H9 (cell line): Measurements from ENCODE around the gene KRT36. TPM values are rescaled to one million over a fixed set of nuclear protein-coding genes. Genes with fewer than 3 reads are reported as not detected.
A peak's percentile ranks its signal among the peaks of the same experiment; 100 is the strongest.

Experiments used
- DNase-seq: peaks from one replicate; pipeline ENCODE4 v3.0.0-alpha.2; 2017
- H2AFZ ChIP-seq: one replicate; pipeline ENCODE4 v1.6.1; 2013; ENCODE audit warnings: mild to moderate bottlenecking, low read length, control low read depth, moderate library complexity
- H2AK5ac ChIP-seq: 2 replicates; pipeline ENCODE4 v1.6.1; 2013; ENCODE audit warnings: low read length, control low read depth, mixed read lengths; ENCODE audit not compliant: insufficient read length
- H2BK120ac ChIP-seq: one replicate; pipeline ENCODE4 v1.6.1; 2013; ENCODE audit warnings: low read depth, mild to moderate bottlenecking, low read length, control low read depth, inconsistent platforms; ENCODE audit not compliant: poor library complexity, severe bottlenecking
- H2BK12ac ChIP-seq: 2 replicates; pipeline ENCODE4 v1.6.1; 2013; ENCODE audit warnings: low read length, control low read depth, mixed read lengths, low read depth; ENCODE audit not compliant: insufficient read length
- H2BK15ac ChIP-seq: 2 replicates; pipeline ENCODE4 v1.6.1; 2013; ENCODE audit warnings: low read depth, low read length, control low read depth
- H2BK20ac ChIP-seq: one replicate; pipeline ENCODE4 v1.6.1; 2013; ENCODE audit warnings: low read depth, mild to moderate bottlenecking, low read length, control low read depth, inconsistent platforms; ENCODE audit not compliant: poor library complexity, severe bottlenecking
- H2BK5ac ChIP-seq: 2 replicates; pipeline ENCODE4 v1.6.1; 2013; ENCODE audit warnings: low read length, control low read depth, mixed read lengths; ENCODE audit not compliant: insufficient read length
- H3K14ac ChIP-seq: 2 replicates; pipeline ENCODE4 v1.6.1; 2013; ENCODE audit warnings: low read length, control low read depth; ENCODE audit not compliant: insufficient read depth
- H3K18ac ChIP-seq: 2 replicates; pipeline ENCODE4 v1.6.1; 2013; ENCODE audit warnings: low read depth, mild to moderate bottlenecking, mixed read lengths, low read length, control low read depth; ENCODE audit not compliant: insufficient read length
- H3K23ac ChIP-seq: 2 replicates; pipeline ENCODE4 v1.6.1; 2013; ENCODE audit warnings: low read length, control low read depth, mixed read lengths, low read depth; ENCODE audit not compliant: insufficient read length
- H3K23me2 ChIP-seq: 2 replicates; pipeline ENCODE4 v1.6.1; 2013; ENCODE audit warnings: low read depth, mild to moderate bottlenecking, mixed read lengths, low read length, control low read depth; ENCODE audit not compliant: insufficient read length, poor library complexity, severe bottlenecking
- H3K27ac ChIP-seq: 2 replicates; pipeline ENCODE4 v1.5.1; 2013; ENCODE audit warnings: low read length, control low read depth, mixed read lengths, low read depth; ENCODE audit not compliant: insufficient read length
- H3K27me3 ChIP-seq: 2 replicates; pipeline ENCODE4 v1.6.1; 2013; ENCODE audit warnings: low read length, control low read depth, inconsistent platforms; ENCODE audit not compliant: insufficient read depth
- H3K4ac ChIP-seq: 2 replicates; pipeline ENCODE4 v1.6.1; 2013; ENCODE audit warnings: low read depth, mild to moderate bottlenecking, control low read depth, inconsistent platforms, low read length, moderate library complexity
- H3K4me1 ChIP-seq: 2 replicates; pipeline ENCODE4 v1.6.1; 2013; ENCODE audit warnings: low read length, control low read depth, inconsistent platforms; ENCODE audit not compliant: insufficient read depth
- H3K4me2 ChIP-seq: 2 replicates; pipeline ENCODE4 v1.6.1; 2013; ENCODE audit warnings: low read length, control low read depth, mixed read lengths; ENCODE audit not compliant: insufficient read length, insufficient read depth
- H3K56ac ChIP-seq: 2 replicates; pipeline ENCODE4 v1.6.1; 2013; ENCODE audit warnings: low read depth, mild to moderate bottlenecking, mixed read lengths, low read length, control low read depth; ENCODE audit not compliant: insufficient read length
- H3K79me1 ChIP-seq: 2 replicates; pipeline ENCODE4 v1.6.1; 2013; ENCODE audit warnings: low read depth, mild to moderate bottlenecking, moderate library complexity, low read length, control low read depth, inconsistent platforms; ENCODE audit not compliant: insufficient read depth, poor library complexity, severe bottlenecking
- H3K79me2 ChIP-seq: 2 replicates; pipeline ENCODE4 v1.6.1; 2013; ENCODE audit warnings: low read length, control low read depth, inconsistent platforms; ENCODE audit not compliant: insufficient read depth
- H3K9ac ChIP-seq: 2 replicates; pipeline ENCODE4 v1.6.1; 2013; ENCODE audit warnings: low read length, control low read depth, mixed read lengths; ENCODE audit not compliant: insufficient read length; ENCODE audit errors: extremely low read depth
- H3K9me3 ChIP-seq: one replicate; pipeline ENCODE4 v1.6.1; 2013; ENCODE audit warnings: low read depth, low read length, inconsistent platforms; ENCODE audit not compliant: control insufficient read depth
- H3T11ph ChIP-seq: one replicate; pipeline ENCODE4 v1.6.1; 2013; ENCODE audit warnings: mild to moderate bottlenecking, low read length, control low read depth, inconsistent platforms
- H4K20me1 ChIP-seq: one replicate; pipeline ENCODE4 v1.6.1; 2013; ENCODE audit not compliant: control insufficient read depth, insufficient read length, insufficient read depth
- H4K5ac ChIP-seq: 2 replicates; pipeline ENCODE4 v1.6.1; 2013; ENCODE audit warnings: low read depth, mild to moderate bottlenecking, mixed read lengths, low read length, control low read depth; ENCODE audit not compliant: insufficient read length
- H4K8ac ChIP-seq: replicated peaks from 2 replicates; pipeline ENCODE4 v1.6.1; 2013; ENCODE audit warnings: low read length, control low read depth, mixed read lengths, low read depth; ENCODE audit not compliant: insufficient read length
- H4K91ac ChIP-seq: 2 replicates; pipeline ENCODE4 v1.6.1; 2013; ENCODE audit warnings: low read depth, mild to moderate bottlenecking, moderate library complexity, mixed read lengths, low read length, control low read depth; ENCODE audit not compliant: insufficient read length
- H3K27ac Mint-ChIP-seq, 3 experiments: 2 replicates in 2 of 3; 3 replicates in 1 of 3; pipeline ENCODE4 v1.8.0; 2020 to 2021; ENCODE audit warnings: mixed read lengths in 3 of 3, mild to moderate bottlenecking in 1 of 3, moderate library complexity in 1 of 3
- H3K27me3 Mint-ChIP-seq: 2 replicates; pipeline ENCODE4 v1.8.0; 2021; ENCODE audit warnings: low read depth, mild to moderate bottlenecking, moderate library complexity, mixed read lengths
- H3K36me3 Mint-ChIP-seq, 3 experiments: 2 replicates in 2 of 3; 3 replicates in 1 of 3; pipeline ENCODE4 v1.8.0; 2020 to 2021; ENCODE audit warnings: low read depth in 3 of 3, mixed read lengths in 3 of 3; ENCODE audit not compliant: insufficient read depth in 1 of 3
- H3K4me1 Mint-ChIP-seq, 2 experiments: 2 replicates each; pipeline ENCODE4 v1.8.0; 2020; ENCODE audit warnings: mixed read lengths in 2 of 2
- H3K4me3 Mint-ChIP-seq, 2 experiments: 2 replicates in 1 of 2; 3 replicates in 1 of 2; pipeline ENCODE4 v1.8.0; 2020 to 2021; ENCODE audit warnings: mild to moderate bottlenecking in 2 of 2, mixed read lengths in 2 of 2, moderate library complexity in 1 of 2
- H3K9me3 Mint-ChIP-seq, 2 experiments: 2 replicates in 1 of 2; 3 replicates in 1 of 2; pipeline ENCODE4 v1.8.0; 2020; ENCODE audit warnings: mild to moderate bottlenecking in 2 of 2, mixed read lengths in 2 of 2, moderate library complexity in 1 of 2
- CTCF ChIP-seq: fragments of 200-600 bp; sonication (generic); conservative IDR thresholded peaks from 3 replicates; pipeline ENCODE4 v1.8.0; 2021; ENCODE audit warnings: antibody characterized with exemption, mild to moderate bottlenecking
- WGBS: extraction: QIAGEN DNeasy Blood & Tissue Kit; methylation state at CpG from one replicate; pipeline ENCODE4 v1.1.7; 2013; ENCODE audit warnings: missing lambda C conversion rate, low lambda C conversion rate, mixed read lengths; ENCODE audit not compliant: insufficient read length; ENCODE audit errors: extremely low coverage; 5-methylcytosine and 5-hydroxymethylcytosine counted together
- total RNA-seq: library from RNA; stranded (reverse); gene quantifications from 2 replicates; pipeline ENCODE4 v1.2.1, GENCODE V29; 2021

Gene KRT36
- total RNA-seq, 1 experiment from 2014 or later = not detected

- Histone ChIP-seq H3K27me3 (no peaks in the 10 kb centered on the region), H3K18ac (no peak overlapping the region), H3K9me3 (no peaks in the 10 kb centered on the region), H2BK12ac (no peak overlapping the region), H2BK120ac (no peak overlapping the region), H3K23me2 (no peaks in the 10 kb centered on the region), H4K91ac (no peak overlapping the region), H3K79me1 (no peaks in the 10 kb centered on the region), H2BK5ac (no peak overlapping the region), H3K23ac (no peak overlapping the region), H3K9ac (no peak overlapping the region), H4K5ac (no peak overlapping the region), H3K56ac (no peak overlapping the region), H3T11ph (no peak overlapping the region), H3K79me2 (no peaks in the 10 kb centered on the region), H3K4ac (no peak overlapping the region), H2BK15ac (no peak overlapping the region), H2BK20ac (no peak overlapping the region), H4K20me1 (no peaks in the 10 kb centered on the region), H3K14ac (no peak overlapping the region), H3K27ac (no peak overlapping the region), H2AFZ (no peak overlapping the region), H2AK5ac (no peak overlapping the region), H3K4me1 (0 out of 2 replicates have a peak, but pooled peaks cover 3% of the 10 kb centered on the region), H3K4me2 (no peak overlapping the region), H4K8ac (no peak overlapping the region)
- Mint-ChIP-seq H3K36me3 (no peaks in the 10 kb centered on the region), H3K9me3 (no peaks in the 10 kb centered on the region; a peak in 1 of 5 replicates), H3K4me3 (no peak overlapping the region), H3K4me1 (peaks cover 25% of the 10 kb centered on the region in 2 experiments), H3K27ac (no peak overlapping the region), H3K27me3 (no peaks in the 10 kb centered on the region; the same call in 1 of the 2 replicates)
- WGBS = no CpG with 5 or more reads among the region's 7 CpGs
- peak; percentile 66 for DNase-seq
- no peak for TF ChIP-seq CTCF
Measured at GRCh38 chr17:41510251-41511065, 20.7 kb upstream of the KRT36 start.
